ENCODE results near the gene PRMT1. TPM values are rescaled to one million over a fixed set of nuclear protein-coding genes. Genes with fewer than 3 reads are reported as not detected.
A peak's percentile ranks its signal among the peaks of the same experiment; 100 is the strongest.

The PRMT1 gene
- total RNA-seq, 2 donors from 2014 or later = 116 to 118 TPM

DNA sequence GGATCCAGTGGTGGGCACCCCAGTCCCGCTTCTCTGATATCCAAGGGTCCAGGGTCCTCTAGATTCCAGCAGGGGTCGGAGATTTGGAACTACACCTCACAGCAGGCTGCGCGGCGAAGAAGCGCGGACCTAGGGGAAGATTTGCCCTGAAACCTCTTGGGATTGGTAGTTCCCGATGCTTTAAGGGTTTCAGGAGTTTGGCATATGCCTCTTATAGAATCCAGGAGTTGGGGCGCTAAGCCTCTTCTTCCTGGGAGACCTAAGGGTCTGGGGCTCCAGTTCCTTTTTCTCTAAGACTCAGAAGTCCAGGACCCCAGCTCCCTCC is 11.0 kb upstream of the PRMT1 start:
- ATAC-seq (ENCODE audit: insufficient number of reproducible peaks, low FRiP score, low read depth) = no peak

DNA sequence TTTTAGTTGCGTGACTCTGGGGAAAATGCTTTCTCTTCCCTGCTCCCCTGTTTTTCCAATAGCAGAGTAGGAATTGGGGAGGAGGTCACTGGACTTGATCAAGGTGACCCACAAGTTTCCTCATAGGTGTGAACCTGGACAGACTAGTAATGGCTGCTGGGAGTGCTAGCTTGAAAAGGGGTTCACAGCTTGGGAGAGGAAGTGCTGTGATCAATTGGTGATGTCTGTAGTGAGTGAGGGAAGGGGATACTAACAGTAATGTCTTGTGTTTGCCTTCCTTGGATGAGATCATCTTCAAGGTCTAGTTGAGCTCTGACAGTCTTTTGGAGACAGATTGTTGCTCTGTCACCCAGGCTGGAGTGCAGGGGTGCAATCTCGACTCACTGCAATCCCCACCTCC is 9.6 kb upstream of the PRMT1 start:
- DNase-seq (ENCODE audit: low spot score) = no peak
- TF ChIP-seq, protein P1, sequence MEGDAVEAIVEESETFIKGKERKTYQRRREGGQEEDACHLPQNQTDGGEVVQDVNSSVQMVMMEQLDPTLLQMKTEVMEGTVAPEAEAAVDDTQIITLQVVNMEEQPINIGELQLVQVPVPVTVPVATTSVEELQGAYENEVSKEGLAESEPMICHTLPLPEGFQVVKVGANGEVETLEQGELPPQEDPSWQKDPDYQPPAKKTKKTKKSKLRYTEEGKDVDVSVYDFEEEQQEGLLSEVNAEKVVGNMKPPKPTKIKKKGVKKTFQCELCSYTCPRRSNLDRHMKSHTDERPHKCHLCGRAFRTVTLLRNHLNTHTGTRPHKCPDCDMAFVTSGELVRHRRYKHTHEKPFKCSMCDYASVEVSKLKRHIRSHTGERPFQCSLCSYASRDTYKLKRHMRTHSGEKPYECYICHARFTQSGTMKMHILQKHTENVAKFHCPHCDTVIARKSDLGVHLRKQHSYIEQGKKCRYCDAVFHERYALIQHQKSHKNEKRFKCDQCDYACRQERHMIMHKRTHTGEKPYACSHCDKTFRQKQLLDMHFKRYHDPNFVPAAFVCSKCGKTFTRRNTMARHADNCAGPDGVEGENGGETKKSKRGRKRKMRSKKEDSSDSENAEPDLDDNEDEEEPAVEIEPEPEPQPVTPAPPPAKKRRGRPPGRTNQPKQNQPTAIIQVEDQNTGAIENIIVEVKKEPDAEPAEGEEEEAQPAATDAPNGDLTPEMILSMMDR (IDR thresholded peaks at IDR 0.05) = no peak
- H3K9me3 ChIP-seq = no peaks in the 10 kb centered on the region
- no peak overlapping the region for H3K4me3 ChIP-seq
- no peaks in the 10 kb centered on the region for H3K27me3 ChIP-seq (replicated peaks; ENCODE audit: insufficient read depth)
- peaks cover 10 to 23% of the 10 kb centered on the region in 2 donors for H3K4me1 ChIP-seq (ENCODE audit: control insufficient read depth in 1 of 2, low read depth in 2 of 2)
- H3K27ac ChIP-seq = no peak overlapping the region
- no peak for ATAC-seq (ENCODE audit: insufficient number of reproducible peaks, low FRiP score, low read depth)
- H3K36me3 ChIP-seq = peaks cover 7% of the 10 kb centered on the region

More for the DNA sequence above, 11.0 kb upstream of the PRMT1 start:
- DNase-seq (ENCODE audit: low spot score) = no peak
- Histone ChIP-seq H3K36me3 (peaks cover 16% of the 10 kb centered on the region), H3K4me3 (peak overlapping the region; percentile 89), H3K27ac (peak overlapping the region in 1 of 2 donors; percentile 93), H3K27me3 (replicated peaks; ENCODE audit: insufficient read depth) (no peaks in the 10 kb centered on the region), H3K4me1 (ENCODE audit: control insufficient read depth in 1 of 2, low read depth in 2 of 2) (peaks cover 10 to 18% of the 10 kb centered on the region in 2 donors), H3K9me3 (no peaks in the 10 kb centered on the region)
- TF ChIP-seq, protein P1 (IDR thresholded peaks at IDR 0.05) = no peak

DNA sequence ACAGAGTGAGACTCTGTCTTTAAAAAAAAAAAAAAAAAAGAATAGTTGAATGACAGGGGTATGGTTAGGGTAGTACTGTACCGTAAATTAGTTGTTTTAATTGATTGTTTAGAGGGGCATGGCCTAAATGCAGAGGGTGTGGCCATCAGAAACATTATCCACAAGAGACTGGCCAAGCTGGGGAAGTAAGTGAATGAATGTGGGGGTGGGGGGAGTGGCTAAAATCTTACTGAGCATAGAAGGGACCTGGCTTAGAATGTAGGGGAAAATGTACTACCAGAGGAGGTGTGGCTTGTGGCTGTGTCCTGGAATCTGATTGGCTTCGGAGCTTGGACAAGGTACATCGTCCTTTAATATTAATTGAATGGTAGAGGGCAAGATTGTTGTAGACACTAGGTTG is 7.6 kb upstream of the PRMT1 start:
- TF ChIP-seq, protein P1 (IDR thresholded peaks at IDR 0.05) = no peak
- ATAC-seq (ENCODE audit: insufficient number of reproducible peaks, low FRiP score, low read depth) = no peak
- DNase-seq (ENCODE audit: low spot score) = no peak
- H3K4me1 ChIP-seq (ENCODE audit: control insufficient read depth in 1 of 2, low read depth in 2 of 2) = peaks cover 4 to 13% of the 10 kb centered on the region in 2 donors
- H3K4me3 ChIP-seq = no peak overlapping the region
- no peak overlapping the region for H3K27ac ChIP-seq
- H3K27me3 ChIP-seq (replicated peaks; ENCODE audit: insufficient read depth) = no peaks in the 10 kb centered on the region
- no peaks in the 10 kb centered on the region for H3K9me3 ChIP-seq
- no peaks in the 10 kb centered on the region for H3K36me3 ChIP-seq

DNA sequence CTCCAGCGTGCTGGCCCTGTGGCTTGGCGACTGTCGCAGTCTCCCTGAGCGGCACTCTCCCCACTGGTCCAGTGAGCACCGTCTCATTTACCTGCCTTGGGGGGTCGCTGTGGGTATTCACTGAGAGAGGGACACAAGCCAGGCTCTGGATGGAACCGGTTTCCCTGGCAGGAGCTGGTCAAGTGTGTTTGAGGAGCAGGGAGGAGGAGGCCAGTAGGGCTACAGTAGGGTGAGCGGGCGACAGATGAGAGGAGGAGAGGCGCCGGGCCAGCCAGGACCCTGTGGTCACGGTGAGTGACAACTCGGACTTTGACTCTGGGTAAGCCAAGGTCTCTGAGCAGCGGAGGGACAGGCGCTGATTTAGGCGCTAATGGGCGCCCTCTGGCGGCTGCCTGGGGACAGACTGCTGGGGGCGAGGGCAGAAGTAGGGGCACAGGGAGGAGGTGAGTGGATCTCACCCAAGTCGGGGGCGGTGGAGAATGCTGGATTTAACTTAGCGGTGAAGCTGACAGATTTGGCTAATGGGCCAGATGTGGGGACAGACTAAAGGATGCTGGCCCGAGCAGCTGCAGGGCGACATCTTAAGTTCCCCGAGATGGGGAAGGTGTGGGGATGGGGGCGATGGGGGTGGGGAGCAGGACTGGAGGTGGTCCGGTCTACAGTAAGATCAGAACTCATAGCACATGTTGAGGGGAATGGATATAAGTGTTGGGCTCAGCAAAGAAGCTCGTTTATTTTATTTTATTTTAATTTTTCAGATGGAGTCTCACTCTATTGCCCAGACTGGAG is 4.7 kb upstream of the PRMT1 start:
- no peak for ATAC-seq (ENCODE audit: insufficient number of reproducible peaks, low FRiP score, low read depth)
- H3K36me3 ChIP-seq = no peaks in the 10 kb centered on the region
- peak overlapping the region in 1 of 2 donors; percentile 48 for H3K27ac ChIP-seq
- TF ChIP-seq, protein P1 (IDR thresholded peaks at IDR 0.05) = peak; percentile 92
- peak overlapping the region; percentile 33 for H3K4me3 ChIP-seq
- no peaks in the 10 kb centered on the region for H3K9me3 ChIP-seq
- peaks cover 5 to 10% of the 10 kb centered on the region in 2 donors for H3K4me1 ChIP-seq (ENCODE audit: control insufficient read depth in 1 of 2, low read depth in 2 of 2)
- DNase-seq (ENCODE audit: low spot score) = no peak
- H3K27me3 ChIP-seq (replicated peaks; ENCODE audit: insufficient read depth) = no peaks in the 10 kb centered on the region

DNA sequence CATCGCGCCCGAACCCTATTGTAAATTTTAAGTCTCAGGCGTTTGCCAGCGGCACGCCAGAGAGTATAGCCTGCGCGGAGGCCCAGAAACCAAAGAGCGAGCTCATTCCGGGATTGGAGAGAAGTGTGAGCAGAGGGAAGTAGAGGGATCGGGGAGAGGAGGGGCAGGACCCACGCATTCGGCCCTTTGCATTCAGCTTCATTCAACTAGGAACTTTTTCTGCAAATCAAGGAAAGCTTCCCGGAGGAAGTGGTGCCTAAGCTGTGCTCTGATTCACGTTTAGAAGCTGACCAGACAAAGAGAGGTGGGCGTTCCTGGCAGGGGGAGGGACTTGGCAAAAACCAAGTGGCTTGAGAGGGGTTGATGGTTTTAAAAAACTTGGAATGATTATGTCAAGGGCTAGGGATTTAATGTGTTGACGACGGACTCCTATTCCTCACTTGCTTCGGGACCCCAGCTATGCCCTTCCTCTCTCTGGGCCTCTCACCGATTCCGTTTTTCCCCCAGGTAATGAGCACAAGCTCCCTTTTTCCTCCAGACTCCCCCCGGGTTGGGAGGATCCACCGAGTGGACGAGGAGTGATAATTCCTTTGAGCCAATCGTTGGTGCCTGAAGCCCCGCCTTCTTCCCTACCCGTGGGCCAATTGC is 811 bp upstream of the PRMT1 start:
- DNase-seq (ENCODE audit: low spot score) (no peak), ATAC-seq (ENCODE audit: insufficient number of reproducible peaks, low FRiP score, low read depth) (peak; percentile 53)
- Histone ChIP-seq H3K4me1 (ENCODE audit: control insufficient read depth in 1 of 2, low read depth in 2 of 2) (peaks cover 24 to 46% of the 10 kb centered on the region in 2 donors), H3K36me3 (peaks cover 2% of the 10 kb centered on the region), H3K4me3 (peak overlapping the region; percentile 67), H3K27me3 (replicated peaks; ENCODE audit: insufficient read depth) (no peaks in the 10 kb centered on the region), H3K9me3 (no peaks in the 10 kb centered on the region), H3K27ac (peak overlapping the region; percentile 90 to 93)
- TF ChIP-seq, protein P1 (IDR thresholded peaks at IDR 0.05) = no peak
